NCI-H2107 treated with DMSO at 0.1 percent for 48 hours (cell line): ENCODE results near the gene SDE2.

ENCODE experiments used
- DNase-seq: peaks from one replicate; lab custom pipeline; 2025; ENCODE audit not compliant: unreplicated experiment; lab: John Stamatoyannopoulos, UW

Gene SDE2

GRCh38 chr1:225999227-225999911 is at the start of gene SDE2:
Gene SDE2 (minus strand): TSS chr1:225999343. CDS start chr1:225999312, 31 bp downstream.
- DNase-seq: peak; percentile 98

GRCh38 chr1:226048886-226049285 is 49.7 kb upstream of the SDE2 start:
- DNase-seq: no peak

GRCh38 chr1:226047495-226047894 is 48.4 kb upstream of the SDE2 start:
- no peak for DNase-seq

GRCh38 chr1:226046240-226046639 is 47.1 kb upstream of the SDE2 start:
- DNase-seq: no peak

- DNase-seq: no peak
These were observed 45.5 kb upstream of the SDE2 start for GRCh38 chr1:226044514-226045101.

- DNase-seq: no peak
These were observed 42.3 kb upstream of the SDE2 start for GRCh38 chr1:226041419-226041818.

GRCh38 chr1:226038661-226039060 is 39.5 kb upstream of the SDE2 start:
- no peak for DNase-seq

GRCh38 chr1:226035915-226036314 is 36.8 kb upstream of the SDE2 start:
- no peak for DNase-seq

GRCh38 chr1:226034482-226034881 is 35.3 kb upstream of the SDE2 start:
- DNase-seq: no peak

- DNase-seq: no peak
These were observed 34.8 kb upstream of the SDE2 start for GRCh38 chr1:226033991-226034390.

GRCh38 chr1:226033582-226033981 is 34.4 kb upstream of the SDE2 start:
- no peak for DNase-seq

- no peak for DNase-seq
These were observed 30.6 kb upstream of the SDE2 start for GRCh38 chr1:226029568-226030225.

- DNase-seq: no peak
These were observed 30.0 kb upstream of the SDE2 start for GRCh38 chr1:226029093-226029496.

- DNase-seq: peak; percentile 29
These were observed 28.5 kb upstream of the SDE2 start for GRCh38 chr1:226027538-226028217.

- DNase-seq: no peak
These were observed 27.7 kb upstream of the SDE2 start for GRCh38 chr1:226026833-226027232.

- no peak for DNase-seq
These were observed 24.6 kb upstream of the SDE2 start for GRCh38 chr1:226023735-226024134.

GRCh38 chr1:226021801-226022200 is 22.7 kb upstream of the SDE2 start:
- no peak for DNase-seq

GRCh38 chr1:226021401-226021800 is 22.3 kb upstream of the SDE2 start:
- DNase-seq: no peak

- peak; percentile 97 for DNase-seq
These were observed 20.4 kb upstream of the SDE2 start for GRCh38 chr1:226019572-226019971.

GRCh38 chr1:226017070-226017469 is 17.9 kb upstream of the SDE2 start:
- no peak for DNase-seq

GRCh38 chr1:226009650-226010044 is 10.5 kb upstream of the SDE2 start:
- DNase-seq: no peak
